GM12891 (cell line): ENCODE measurements around the gene XPC.

Source experiments
- POLR2A ChIP-seq: IDR thresholded peaks from 2 replicates; pipeline ENCODE4 v1.6.1; 2011; ENCODE audit warnings: low read depth, low read length, control low read depth
- POLR2AphosphoS5 ChIP-seq: IDR thresholded peaks from 2 replicates; pipeline ENCODE4 v1.6.1; 2011; ENCODE audit warnings: low read depth, low read length, control low read depth
- TAF1 ChIP-seq: IDR thresholded peaks from 2 replicates; pipeline ENCODE4 v1.6.1; 2011; ENCODE audit warnings: low read depth, low read length, control low read depth

DNA sequence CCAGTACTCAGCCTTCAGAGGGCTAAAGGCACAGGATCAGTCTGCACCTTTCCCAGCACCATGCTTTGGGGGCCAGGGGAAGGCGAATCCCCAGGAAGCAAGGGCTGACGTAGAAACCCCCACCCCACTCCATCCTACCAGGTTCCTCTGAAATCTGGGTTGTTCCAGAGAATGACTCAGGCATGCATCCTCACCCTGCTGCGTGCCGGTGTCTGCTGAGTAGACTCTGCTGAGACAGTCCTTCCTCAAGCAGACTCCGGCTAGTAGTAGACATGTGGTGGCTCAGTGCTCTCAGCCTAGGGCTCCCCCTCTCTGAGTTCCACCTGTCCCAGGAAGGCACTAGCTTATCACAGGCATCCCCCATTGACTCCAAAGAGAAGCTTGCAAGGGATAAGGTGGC is 44.5 kb downstream of the XPC start:
- TF ChIP-seq TAF1 (no peak), POLR2A (no peak), POLR2AphosphoS5 (no peak)
